AG09319 (cell line): ENCODE results near the gene SLC13A4.

ENCODE experiments used
- DNase-seq: peaks from one replicate; pipeline ENCODE4 v3.0.0-alpha.2; 2010; ENCODE audit warnings: low read depth; ENCODE audit errors: extremely low read depth
- TF ChIP-seq, protein P1 (sequence below): IDR thresholded peaks from 2 replicates; pipeline ENCODE4 v1.5.1; 2011; ENCODE audit warnings: low read depth, mild to moderate bottlenecking, inconsistent platforms, low read length, moderate library complexity

The SLC13A4 gene

GRCh38 chr7:135710417-135711138 lies 17.4 kb downstream of the SLC13A4 start:
- no peak for DNase-seq
- TF ChIP-seq, protein P1, sequence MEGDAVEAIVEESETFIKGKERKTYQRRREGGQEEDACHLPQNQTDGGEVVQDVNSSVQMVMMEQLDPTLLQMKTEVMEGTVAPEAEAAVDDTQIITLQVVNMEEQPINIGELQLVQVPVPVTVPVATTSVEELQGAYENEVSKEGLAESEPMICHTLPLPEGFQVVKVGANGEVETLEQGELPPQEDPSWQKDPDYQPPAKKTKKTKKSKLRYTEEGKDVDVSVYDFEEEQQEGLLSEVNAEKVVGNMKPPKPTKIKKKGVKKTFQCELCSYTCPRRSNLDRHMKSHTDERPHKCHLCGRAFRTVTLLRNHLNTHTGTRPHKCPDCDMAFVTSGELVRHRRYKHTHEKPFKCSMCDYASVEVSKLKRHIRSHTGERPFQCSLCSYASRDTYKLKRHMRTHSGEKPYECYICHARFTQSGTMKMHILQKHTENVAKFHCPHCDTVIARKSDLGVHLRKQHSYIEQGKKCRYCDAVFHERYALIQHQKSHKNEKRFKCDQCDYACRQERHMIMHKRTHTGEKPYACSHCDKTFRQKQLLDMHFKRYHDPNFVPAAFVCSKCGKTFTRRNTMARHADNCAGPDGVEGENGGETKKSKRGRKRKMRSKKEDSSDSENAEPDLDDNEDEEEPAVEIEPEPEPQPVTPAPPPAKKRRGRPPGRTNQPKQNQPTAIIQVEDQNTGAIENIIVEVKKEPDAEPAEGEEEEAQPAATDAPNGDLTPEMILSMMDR, result peak; percentile 42

DNA sequence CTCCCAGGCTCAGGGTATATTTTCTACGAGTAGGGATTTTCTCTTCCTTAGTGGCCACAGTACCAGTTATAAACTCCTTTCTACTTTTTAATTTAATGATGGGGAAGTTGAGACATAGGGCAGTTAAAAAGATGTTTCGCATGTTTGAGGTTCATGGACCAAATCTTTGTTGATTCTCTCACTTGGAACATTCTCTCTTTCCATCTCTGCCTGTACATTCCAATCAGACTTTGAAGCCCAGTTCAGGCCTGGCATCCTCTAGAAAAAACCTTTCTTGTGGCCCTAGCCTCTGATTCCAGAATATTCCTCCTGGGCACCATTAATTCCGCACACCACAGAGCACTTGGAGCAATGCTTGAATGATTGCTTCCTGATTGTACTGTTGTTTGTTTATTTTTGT lies 18.5 kb downstream of the SLC13A4 start:
- TF ChIP-seq, protein P1, result no peak
- DNase-seq, result no peak

- TF ChIP-seq, protein P1, result no peak
- no peak for DNase-seq
Observed at GRCh38 chr7:135708041-135708440, 19.9 kb downstream of the SLC13A4 start.

GRCh38 chr7:135707570-135707966 lies 20.4 kb downstream of the SLC13A4 start:
- TF ChIP-seq, protein P1, result no peak
- no peak for DNase-seq

DNA sequence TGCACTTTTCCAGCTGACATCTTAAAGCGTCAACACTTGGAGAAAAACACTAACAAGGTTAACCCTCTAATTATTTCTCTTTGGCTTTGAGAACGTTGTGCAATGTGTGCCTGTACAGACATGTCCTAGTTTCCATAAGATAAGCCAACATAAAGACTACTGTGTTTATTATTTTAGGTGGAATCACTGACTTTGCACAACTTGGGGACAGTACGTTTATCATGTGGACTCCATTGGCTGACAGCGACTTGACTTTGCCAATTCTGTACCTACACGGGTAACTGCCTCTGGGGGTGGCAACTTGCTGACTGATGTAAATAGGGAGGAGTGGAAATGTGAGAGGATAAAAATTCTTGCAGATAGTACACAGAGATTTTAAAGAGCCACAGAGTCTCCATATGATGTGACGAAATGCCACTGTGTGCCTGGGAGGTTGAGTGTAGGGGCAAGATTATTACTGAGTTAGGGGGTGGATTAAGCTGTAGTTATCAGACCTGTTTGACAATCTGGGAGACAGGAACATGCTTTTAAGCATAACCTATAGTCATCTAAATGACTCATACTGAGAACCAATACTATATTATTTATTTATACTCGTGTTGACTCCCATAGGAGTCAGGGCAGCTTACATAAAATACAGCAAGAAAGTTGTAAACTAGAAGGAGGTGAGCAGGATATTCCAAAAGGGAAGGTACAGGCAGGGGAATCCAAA lies 21.0 kb downstream of the SLC13A4 start:
- DNase-seq, result no peak
- TF ChIP-seq, protein P1, result no peak

- DNase-seq, result no peak
- TF ChIP-seq, protein P1, result no peak
Observed at GRCh38 chr7:135706038-135706742, 21.8 kb downstream of the SLC13A4 start.

- TF ChIP-seq, protein P1, result no peak
- no peak for DNase-seq
Observed at GRCh38 chr7:135704698-135705097, 23.3 kb downstream of the SLC13A4 start.
